GM12874 (cell line): ENCODE measurements around the gene NUP214.

Source experiments
- TF ChIP-seq, protein P1 (sequence below): IDR thresholded peaks from 2 replicates; pipeline ENCODE4 v1.5.1; 2011; ENCODE audit warnings: low read depth, mild to moderate bottlenecking, control low read depth, low read length, moderate library complexity; ENCODE audit not compliant: insufficient read depth

Gene NUP214

GRCh38 chr9:131239161-131239975, 114.0 kb downstream of the NUP214 start:
- TF ChIP-seq, protein P1, sequence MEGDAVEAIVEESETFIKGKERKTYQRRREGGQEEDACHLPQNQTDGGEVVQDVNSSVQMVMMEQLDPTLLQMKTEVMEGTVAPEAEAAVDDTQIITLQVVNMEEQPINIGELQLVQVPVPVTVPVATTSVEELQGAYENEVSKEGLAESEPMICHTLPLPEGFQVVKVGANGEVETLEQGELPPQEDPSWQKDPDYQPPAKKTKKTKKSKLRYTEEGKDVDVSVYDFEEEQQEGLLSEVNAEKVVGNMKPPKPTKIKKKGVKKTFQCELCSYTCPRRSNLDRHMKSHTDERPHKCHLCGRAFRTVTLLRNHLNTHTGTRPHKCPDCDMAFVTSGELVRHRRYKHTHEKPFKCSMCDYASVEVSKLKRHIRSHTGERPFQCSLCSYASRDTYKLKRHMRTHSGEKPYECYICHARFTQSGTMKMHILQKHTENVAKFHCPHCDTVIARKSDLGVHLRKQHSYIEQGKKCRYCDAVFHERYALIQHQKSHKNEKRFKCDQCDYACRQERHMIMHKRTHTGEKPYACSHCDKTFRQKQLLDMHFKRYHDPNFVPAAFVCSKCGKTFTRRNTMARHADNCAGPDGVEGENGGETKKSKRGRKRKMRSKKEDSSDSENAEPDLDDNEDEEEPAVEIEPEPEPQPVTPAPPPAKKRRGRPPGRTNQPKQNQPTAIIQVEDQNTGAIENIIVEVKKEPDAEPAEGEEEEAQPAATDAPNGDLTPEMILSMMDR, result no peak

GRCh38 chr9:131240047-131240921, 114.9 kb downstream of the NUP214 start:
- TF ChIP-seq, protein P1, result no peak

DNA sequence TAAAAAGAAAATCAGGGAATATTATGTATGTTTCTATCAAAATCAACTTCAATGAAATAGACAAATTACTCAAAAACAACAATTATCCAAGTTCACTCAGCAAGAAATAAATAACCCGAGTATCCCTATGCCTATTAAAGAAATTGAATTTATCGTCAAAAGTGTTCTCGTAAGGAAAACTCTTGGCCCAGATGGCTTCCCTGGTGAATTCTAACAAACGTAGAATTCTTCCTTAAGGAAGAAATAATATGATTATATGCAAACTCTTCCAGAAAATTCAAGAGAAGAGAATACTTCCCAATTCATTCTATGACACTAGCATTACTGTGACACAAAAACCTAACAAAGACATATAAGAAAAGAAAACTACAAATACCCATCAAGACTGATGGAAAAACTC, 121.2 kb downstream of the NUP214 start:
- TF ChIP-seq, protein P1, result no peak

DNA sequence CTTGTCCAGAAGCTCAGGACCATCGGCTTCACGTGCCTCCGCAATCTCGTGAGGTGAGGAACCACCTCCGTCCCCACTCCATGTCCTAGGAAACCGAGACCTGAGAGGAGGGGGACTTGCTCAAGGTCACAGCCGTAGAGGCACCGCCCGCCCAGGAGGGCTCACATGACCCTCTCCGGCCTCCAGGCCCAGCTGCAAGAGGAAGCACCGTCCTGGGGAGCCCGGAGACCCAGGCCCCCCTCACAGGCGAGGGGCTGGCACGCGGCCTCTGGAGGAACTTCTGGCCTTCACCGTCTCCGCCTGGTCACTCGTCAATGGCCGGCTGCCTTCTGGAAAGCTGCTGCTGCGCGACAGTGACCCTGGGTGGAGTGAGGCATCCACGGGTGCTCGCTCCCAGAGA, 126.7 kb downstream of the NUP214 start:
- TF ChIP-seq, protein P1, result no peak

DNA sequence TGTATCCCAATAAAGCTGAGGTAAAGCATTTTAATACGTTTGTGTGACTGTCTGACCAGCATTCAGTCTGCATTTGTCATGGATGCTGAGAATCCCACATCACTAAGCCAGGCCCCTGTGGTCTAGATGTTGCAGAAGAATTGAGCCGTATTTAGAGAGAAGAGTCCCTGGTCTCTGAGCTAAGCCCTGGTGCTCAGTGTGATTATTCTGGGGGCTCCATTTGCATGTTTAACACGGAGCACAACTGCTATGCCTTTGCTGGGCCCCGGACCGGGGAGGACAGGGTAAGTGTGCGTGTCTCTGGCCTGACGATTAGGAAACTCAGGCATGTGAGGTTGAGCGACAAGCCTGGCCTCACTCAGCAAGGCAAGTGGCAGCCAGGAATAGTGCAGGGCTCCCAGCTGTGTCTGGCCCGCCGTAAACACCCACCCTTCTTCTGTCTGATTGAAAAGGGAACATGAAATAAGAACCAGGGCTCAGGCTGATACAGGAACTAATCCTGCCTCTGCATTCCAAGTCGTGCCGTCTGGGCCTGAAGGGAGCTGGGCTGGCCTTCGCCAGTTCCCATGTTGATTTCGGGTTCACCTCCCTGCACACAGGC, 128.6 kb downstream of the NUP214 start:
- TF ChIP-seq, protein P1, result no peak

GRCh38 chr9:131254626-131255025, 129.2 kb downstream of the NUP214 start:
- TF ChIP-seq, protein P1, result no peak

GRCh38 chr9:131255676-131256197, 130.4 kb downstream of the NUP214 start:
- TF ChIP-seq, protein P1, result no peak
